ENCODE results near the gene MADD.

MADD gene

DNA sequence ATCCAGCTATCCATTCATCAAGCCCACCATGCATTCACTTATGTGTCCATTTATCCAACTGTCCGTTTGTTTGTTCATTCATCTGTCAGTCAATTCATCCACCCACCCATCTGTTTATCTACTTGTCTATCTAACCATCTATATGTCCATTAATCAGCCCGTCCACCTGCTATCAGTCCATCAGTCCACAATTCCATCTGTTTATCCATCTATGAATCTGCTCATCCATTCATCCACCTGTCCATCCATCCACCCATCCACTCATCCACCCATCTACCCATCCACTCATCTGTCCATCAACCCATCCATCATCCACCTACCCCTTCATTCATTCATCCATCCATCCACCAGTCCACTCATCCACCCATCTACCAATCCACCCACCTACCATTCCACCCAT is 109.4 kb downstream of the MADD start:
- no peak for DNase-seq
